Hepatocyte (in vitro differentiated cells): Measurements from ENCODE around the gene ZHX3. TPM values are rescaled to one million over a fixed set of nuclear protein-coding genes. Genes with fewer than 3 reads are reported as not detected.

ENCODE experiments used
- DNase-seq: peaks from one replicate; pipeline ENCODE4 v3.0.0-alpha.2; 2016; ENCODE audit warnings: low spot score
- H2AFZ ChIP-seq: fragments of 200-600 bp; sonication (generic); 2 replicates; pipeline ENCODE4 v1.6.0; 2016; ENCODE audit warnings: antibody characterized with exemption, mild to moderate bottlenecking
- H3K27ac ChIP-seq: fragments of 200-600 bp; sonication (generic); 2 replicates; pipeline ENCODE4 v1.5.1; 2016; ENCODE audit warnings: mild to moderate bottlenecking
- H3K27me3 ChIP-seq: fragments of 200-600 bp; sonication (generic); 2 replicates; pipeline ENCODE4 v1.6.1; 2016
- H3K36me3 ChIP-seq: fragments of 200-600 bp; sonication (generic); replicated peaks from 2 replicates; pipeline ENCODE4 v1.5.1; 2016; ENCODE audit warnings: low read depth; ENCODE audit not compliant: insufficient read depth
- H3K4me1 ChIP-seq: fragments of 200-600 bp; sonication (generic); 2 replicates; pipeline ENCODE4 v1.5.1; 2016; ENCODE audit warnings: mild to moderate bottlenecking, moderate library complexity; ENCODE audit not compliant: insufficient read depth
- H3K4me2 ChIP-seq: fragments of 200-600 bp; sonication (generic); 2 replicates; pipeline ENCODE4 v1.6.0; 2016
- H3K4me3 ChIP-seq: fragments of 200-600 bp; sonication (generic); 2 replicates; pipeline ENCODE4 v1.5.1; 2016; ENCODE audit warnings: mild to moderate bottlenecking
- H3K79me2 ChIP-seq: fragments of 200-600 bp; sonication (generic); 2 replicates; pipeline ENCODE4 v1.6.0; 2017; ENCODE audit warnings: mild to moderate bottlenecking
- H3K9me2 ChIP-seq: fragments of 200-600 bp; sonication (generic); replicated peaks from 2 replicates; pipeline ENCODE4 v1.6.0; 2017; ENCODE audit warnings: mild to moderate bottlenecking; ENCODE audit not compliant: insufficient read depth
- H3K9me3 ChIP-seq: fragments of 200-600 bp; sonication (generic); 2 replicates; pipeline ENCODE4 v1.5.1; 2016; ENCODE audit warnings: low read depth, mild to moderate bottlenecking
- H4K20me1 ChIP-seq: fragments of 200-600 bp; sonication (generic); 2 replicates; pipeline ENCODE4 v1.6.0; 2016; ENCODE audit warnings: mild to moderate bottlenecking; ENCODE audit not compliant: insufficient read depth, poor library complexity, severe bottlenecking
- CTCF ChIP-seq: fragments of 200-600 bp; sonication (generic); IDR thresholded peaks from 2 replicates; pipeline ENCODE4 v1.5.1; 2016; ENCODE audit warnings: antibody characterized with exemption, mild to moderate bottlenecking; ENCODE audit not compliant: poor library complexity
- EZH2 ChIP-seq: fragments of 200-600 bp; sonication (generic); IDR thresholded peaks from 2 replicates; pipeline ENCODE4 v1.6.1; 2016; ENCODE audit warnings: antibody characterized with exemption, mild to moderate bottlenecking, borderline replicate concordance
- EZH2phosphoT487 ChIP-seq: fragments of 200-600 bp; sonication (generic); IDR thresholded peaks from one replicate; pipeline ENCODE4 v1.6.1; 2018; ENCODE audit warnings: antibody characterized with exemption, mild to moderate bottlenecking, low read depth, moderate library complexity; ENCODE audit not compliant: unreplicated experiment, severe bottlenecking
- WGBS: methylation state at CpG from one replicate; pipeline ENCODE4 v1.1.6; 2016; ENCODE audit warnings: low lambda C conversion rate; ENCODE audit errors: missing lambda C conversion rate; 5-methylcytosine and 5-hydroxymethylcytosine counted together
- polyA plus RNA-seq: library from polyadenylated mRNA; unstranded; fragments of >200 nt; fragmentation: Nextera tagmentation; extraction: Ambion mirVana; gene quantifications from 2 replicates; pipeline ENCODE4 v1.2.1, GENCODE V29; 2016
- total RNA-seq: library from RNA; depleted of rRNA; stranded (reverse); fragments of >200 nt; gene quantifications from 2 replicates; pipeline ENCODE4 v1.2.3, GENCODE V29; 2014

Gene ZHX3
- total and polyA plus RNA-seq, 2 experiments from 2014 or later: 15.0 to 19.7 TPM

GRCh38 chr20:41272339-41272738, 45.2 kb downstream of the ZHX3 start:
- Histone ChIP-seq H3K4me3 (no peak overlapping the region), H2AFZ (no peak overlapping the region), H3K79me2 (peaks cover 8% of the 10 kb centered on the region), H3K9me3 (no peaks in the 10 kb centered on the region), H3K4me2 (no peak overlapping the region), H4K20me1 (no peaks in the 10 kb centered on the region), H3K36me3 (no peaks in the 10 kb centered on the region), H3K27me3 (no peaks in the 10 kb centered on the region), H3K9me2 (no peaks in the 10 kb centered on the region), H3K4me1 (no peaks in the 10 kb centered on the region), H3K27ac (no peak overlapping the region)
- no peak for DNase-seq
- TF ChIP-seq EZH2: no peak
- TF ChIP-seq CTCF: no peak
- no peak for TF ChIP-seq EZH2phosphoT487
- 96% methylated on average over 1 of the region's 1 CpG for WGBS

- H3K79me2 ChIP-seq: peaks cover 8% of the 10 kb centered on the region
- TF ChIP-seq EZH2 (no peak), EZH2phosphoT487 (no peak), CTCF (no peak)
- H3K9me3 ChIP-seq: no peaks in the 10 kb centered on the region
- H3K4me1 ChIP-seq: no peaks in the 10 kb centered on the region
- WGBS: 85% methylated on average over 4 of the region's 4 CpGs
- no peaks in the 10 kb centered on the region for H4K20me1 ChIP-seq
- no peaks in the 10 kb centered on the region for H3K9me2 ChIP-seq
- H3K36me3 ChIP-seq: no peaks in the 10 kb centered on the region
- no peak overlapping the region for H2AFZ ChIP-seq
- no peak for DNase-seq
- H3K27ac ChIP-seq: no peak overlapping the region
- H3K4me3 ChIP-seq: no peak overlapping the region
- no peak overlapping the region for H3K4me2 ChIP-seq
- no peaks in the 10 kb centered on the region for H3K27me3 ChIP-seq
Observed at GRCh38 chr20:41268917-41269652, 48.4 kb downstream of the ZHX3 start.

- H3K27ac ChIP-seq: no peak overlapping the region
Observed at GRCh38 chr20:41268402-41268801, 49.1 kb downstream of the ZHX3 start.

More at GRCh38 chr20:41268402-41268801, 49.1 kb downstream of the ZHX3 start:
- Histone ChIP-seq H3K4me1 (no peaks in the 10 kb centered on the region), H3K36me3 (no peaks in the 10 kb centered on the region), H4K20me1 (no peaks in the 10 kb centered on the region), H3K79me2 (peaks cover 8% of the 10 kb centered on the region), H3K27me3 (no peaks in the 10 kb centered on the region), H3K4me2 (no peak overlapping the region), H2AFZ (no peak overlapping the region), H3K9me3 (no peaks in the 10 kb centered on the region), H3K9me2 (no peaks in the 10 kb centered on the region), H3K4me3 (no peak overlapping the region)
- TF ChIP-seq EZH2phosphoT487 (no peak), CTCF (no peak), EZH2 (no peak)
- DNase-seq: no peak
- 82% methylated on average over 1 of the region's 1 CpG for WGBS
